ENCODE measurements around the gene B3GAT1. TPM values are rescaled to one million over a fixed set of nuclear protein-coding genes. Genes with fewer than 3 reads are reported as not detected.

The B3GAT1 gene
- total RNA-seq, 1 experiment from 2014 or later: 0.10 TPM

- no peak overlapping the region for H3K4me3 ChIP-seq (ENCODE audit: low read depth in 2 of 2, low read length in 2 of 2)
- no peak for TF ChIP-seq REST (IDR thresholded peaks at IDR 0.05; ENCODE audit: insufficient read depth in 1 of 2, low read depth in 2 of 2, low read length in 1 of 2)
- no peak for TF ChIP-seq TCF7L2 (IDR thresholded peaks at IDR 0.05; ENCODE audit: low read depth, low read length)
- TF ChIP-seq CTCF (IDR thresholded peaks at IDR 0.05): no peak
- no peak for TF ChIP-seq SIN3A (IDR thresholded peaks at IDR 0.05; ENCODE audit: borderline replicate concordance, insufficient read depth, low read depth, low read length)
- TF ChIP-seq POLR2AphosphoS5 (IDR thresholded peaks at IDR 0.05; ENCODE audit: low read depth, low read length): no peak
- peaks cover 48% of the 10 kb centered on the region for H3K27me3 ChIP-seq (ENCODE audit: control insufficient read depth, insufficient read depth, low read length)
- no peaks in the 10 kb centered on the region for H3K4me1 ChIP-seq (ENCODE audit: control insufficient read depth, insufficient read depth, low read length)
- CTCF ChIA-PET: no interaction called here
- no peaks in the 10 kb centered on the region for H3K9me3 ChIP-seq (ENCODE audit: control insufficient read depth, insufficient read depth, low read depth, low read length)
- POLR2A ChIA-PET: no interaction called here
- in situ Hi-C loops (cut with HindIII; ENCODE audit: low pct_unique_long_range_greater_than_20kb, low sequenced_read_pairs): no loop called here
- BruUV-seq (replicated peaks): no TSS peak
- H3K36me3 ChIP-seq (ENCODE audit: control insufficient read depth, insufficient read depth, low read length): no peaks in the 10 kb centered on the region
- no peak for DNase-seq (ENCODE audit: low read depth, low spot score)
- intact Hi-C loops (cut with micrococcal nuclease; ENCODE audit: unreplicated experiment): no loop called here
- ATAC-seq: no peak
- no peak overlapping the region for H3K27ac ChIP-seq (ENCODE audit: low read length)
Measured at GRCh38 chr11:134414766-134415765, 3.0 kb upstream of the B3GAT1 start.

GRCh38 chr11:134413826-134414731, 2.0 kb upstream of the B3GAT1 start:
- Histone ChIP-seq H3K36me3 (ENCODE audit: control insufficient read depth, insufficient read depth, low read length) (no peaks in the 10 kb centered on the region), H3K27ac (ENCODE audit: low read length) (no peak overlapping the region), H3K4me3 (ENCODE audit: low read depth in 2 of 2, low read length in 2 of 2) (no peak overlapping the region), H3K9me3 (ENCODE audit: control insufficient read depth, insufficient read depth, low read depth, low read length) (no peaks in the 10 kb centered on the region), H3K27me3 (ENCODE audit: control insufficient read depth, insufficient read depth, low read length) (peaks cover 56% of the 10 kb centered on the region), H3K4me1 (ENCODE audit: control insufficient read depth, insufficient read depth, low read length) (no peaks in the 10 kb centered on the region)
- in situ Hi-C loops (cut with HindIII; ENCODE audit: low pct_unique_long_range_greater_than_20kb, low sequenced_read_pairs) (no loop called here), intact Hi-C loops (cut with micrococcal nuclease; ENCODE audit: unreplicated experiment) (no loop called here)
- POLR2A ChIA-PET: no interaction called here
- no peak for TF ChIP-seq SIN3A (IDR thresholded peaks at IDR 0.05; ENCODE audit: borderline replicate concordance, insufficient read depth, low read depth, low read length)
- TF ChIP-seq TCF7L2 (IDR thresholded peaks at IDR 0.05; ENCODE audit: low read depth, low read length): no peak
- TF ChIP-seq POLR2AphosphoS5 (IDR thresholded peaks at IDR 0.05; ENCODE audit: low read depth, low read length): no peak
- TF ChIP-seq CTCF (IDR thresholded peaks at IDR 0.05): no peak
- no peak for TF ChIP-seq REST (IDR thresholded peaks at IDR 0.05; ENCODE audit: insufficient read depth in 1 of 2, low read depth in 2 of 2, low read length in 1 of 2)
- no peak for DNase-seq (ENCODE audit: low read depth, low spot score)
- CTCF ChIA-PET: no interaction called here
- ATAC-seq: no peak
- BruUV-seq (replicated peaks): no TSS peak
